Fibroblast of lung (primary cell): ENCODE results near the gene TMTC2.

ENCODE experiments used
- CTCF ChIP-seq, 2 donors: IDR thresholded peaks in 1 of 2; conservative IDR thresholded peaks in 1 of 2; 1 replicate in 1 of 2; 2 replicates in 1 of 2; pipeline ENCODE4 v1.5.1; 2011 to 2012; ENCODE audit warnings: low read length in 2 of 2, control low read depth in 1 of 2, inconsistent platforms in 1 of 2, low read depth in 1 of 2, mild to moderate bottlenecking in 1 of 2
- EZH2 ChIP-seq: IDR thresholded peaks from 2 replicates; pipeline ENCODE4 v1.5.1; 2012; ENCODE audit warnings: low read length, control low read depth, mild to moderate bottlenecking; ENCODE audit errors: missing control alignments

DNA sequence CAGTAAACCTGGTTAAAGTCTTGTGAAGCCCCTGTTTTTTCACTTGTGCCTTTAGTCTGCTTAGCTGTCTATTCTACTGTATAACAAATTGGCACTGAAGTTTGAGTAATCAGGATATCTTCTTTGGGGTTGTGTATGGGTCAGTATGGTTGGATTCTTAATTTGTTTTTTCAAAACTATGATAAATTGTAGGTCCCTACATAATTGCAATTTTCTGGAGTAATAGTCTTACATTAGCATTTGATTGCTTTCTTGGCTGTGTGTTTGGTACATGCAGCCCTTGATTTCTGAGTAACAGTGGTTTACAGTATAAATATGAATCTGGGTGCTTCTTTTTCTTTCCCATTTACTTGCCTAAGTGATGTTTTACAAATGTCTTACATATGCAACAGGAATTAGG, 186.6 kb downstream of the TMTC2 start:
- TF ChIP-seq CTCF (conservative IDR thresholded peaks at IDR 0.05 in 1 of 2, IDR thresholded peaks at IDR 0.05 in 1 of 2; ENCODE audit: low read depth in 1 of 2, low read length in 2 of 2) (no peak), EZH2 (no peak)
